K562 (cell line): Measurements from ENCODE around the gene CCND3. TPM values are rescaled to one million over a fixed set of nuclear protein-coding genes. Genes with fewer than 3 reads are reported as not detected.
A peak's percentile ranks its signal among the peaks of the same experiment; 100 is the strongest.

Source experiments
- GABPA ChIP-seq: fragments of 200-800 bp; sonication (Bioruptor generic); conservative IDR thresholded peaks from 2 replicates; pipeline ENCODE4 v1.6.1; 2016; ENCODE audit warnings: low read depth, missing genetic modification characterization, missing compliant biosample characterization
- HDAC2 ChIP-seq: fragments of 450-650 bp; IDR thresholded peaks from 2 replicates; pipeline ENCODE4 v1.6.1; 2016; ENCODE audit warnings: mild to moderate bottlenecking
- MXI1 ChIP-seq: IDR thresholded peaks from 2 replicates; pipeline ENCODE4 v1.6.1; 2011; ENCODE audit warnings: low read depth, mild to moderate bottlenecking, improper control_type of control experiment, low read length
- MYNN ChIP-seq, 2 experiments: sonication (generic); formaldehyde crosslinking in 1 of 2; IDR thresholded peaks; 2 replicates each; pipeline versions ENCODE4 v1.5.0 to v1.6.1; 2016 to 2020; ENCODE audit warnings: antibody characterized with exemption in 1 of 2, missing genetic modification reagents in 1 of 2
- PHB2 ChIP-seq: fragments of 450-650 bp; IDR thresholded peaks from 2 replicates; pipeline ENCODE4 v1.6.1; 2017; ENCODE audit warnings: low read depth
- PRMT5 ChIP-seq: sonication (generic); formaldehyde crosslinking; IDR thresholded peaks from 2 replicates; pipeline ENCODE4 v1.5.0; 2020; ENCODE audit warnings: missing genetic modification reagents
- RCOR1 ChIP-seq, 2 experiments: IDR thresholded peaks; 2 replicates each; pipeline ENCODE4 v1.6.1; 2012; ENCODE audit warnings: low read depth in 2 of 2, low read length in 2 of 2, borderline replicate concordance in 1 of 2, improper control_type of control experiment in 1 of 2
- SP1 ChIP-seq: sonication (generic); formaldehyde crosslinking; IDR thresholded peaks from 2 replicates; pipeline ENCODE4 v1.8.1; 2022; ENCODE audit warnings: mild to moderate bottlenecking, missing genetic modification reagents
- SUPT5H ChIP-seq: fragments of 450-650 bp; IDR thresholded peaks from 2 replicates; pipeline ENCODE4 v1.6.1; 2016
- TSC22D4 ChIP-seq: fragments of 450-650 bp; IDR thresholded peaks from 2 replicates; pipeline ENCODE4 v1.6.1; 2016; ENCODE audit warnings: missing genetic modification characterization, missing biosample characterization, control low read depth
- ZNF282 ChIP-seq: sonication (generic); formaldehyde crosslinking; IDR thresholded peaks from 2 replicates; pipeline ENCODE4 v1.8.1; 2023; ENCODE audit warnings: missing genetic modification reagents
- ZNF41 ChIP-seq: fragments of 250-450 bp; sonication (Bioruptor Pico); conservative IDR thresholded peaks from 2 replicates; pipeline ENCODE4 v1.4.0; 2020; ENCODE audit warnings: mild to moderate bottlenecking
- polyA plus RNA-seq, 8 experiments: library from polyadenylated mRNA; depleted of rRNA in 4 of 8; stranded (reverse) in 5 of 8; unstranded in 3 of 8; fragments of >200 nt; fragmentation: Nextera tagmentation in 2 of 8; fragmentation: Illumina TruSeq in 1 of 8; extraction: Ambion mirVana in 2 of 8; extraction: Trizol in 1 of 8; gene quantifications; 2 replicates each; pipeline versions ENCODE4 v1.2.1 to v1.2.3, GENCODE V29; 2011 to 2014; ENCODE audit warnings: inconsistent platforms in 1 of 8, missing spikeins in 1 of 8
- total RNA-seq, 7 experiments: library from RNA; depleted of rRNA in 6 of 7; stranded (reverse); fragments of >200 nt in 6 of 7; fragmentation: Illumina TruSeq in 2 of 7; extraction: Trizol in 2 of 7; gene quantifications; 2 replicates each; pipeline versions ENCODE4 v1.2.1 to v1.2.3, GENCODE V29; 2011 to 2021; ENCODE audit warnings: low replicate concordance in 1 of 7
- TF ChIP-seq, protein P1 (sequence below): sonication (generic); formaldehyde crosslinking; IDR thresholded peaks from 2 replicates; pipeline ENCODE4 v1.4.0; 2020; ENCODE audit warnings: mild to moderate bottlenecking, missing genetic modification reagents
- TF ChIP-seq, protein P2 (sequence below): sonication (generic); formaldehyde crosslinking; IDR thresholded peaks from 2 replicates; pipeline ENCODE4 v1.8.0; 2022; ENCODE audit warnings: missing genetic modification reagents, mild to moderate bottlenecking, borderline replicate concordance
- TF ChIP-seq, protein P3 (sequence below): fragments of 450-650 bp; IDR thresholded peaks from 2 replicates; pipeline ENCODE4 v1.6.1; 2016; ENCODE audit warnings: mild to moderate bottlenecking
- TF ChIP-seq, protein P4 (sequence below): fragments of 450-650 bp; IDR thresholded peaks from 2 replicates; pipeline ENCODE4 v1.6.1; 2017; ENCODE audit warnings: antibody characterized with exemption, mild to moderate bottlenecking

The CCND3 gene
- total and polyA plus RNA-seq, 9 of the 15 experiments (the other 6 are each of a cell fraction or from before 2014, with no cell fraction given) = 21.5 to 204 (median 97.4) TPM

DNA sequence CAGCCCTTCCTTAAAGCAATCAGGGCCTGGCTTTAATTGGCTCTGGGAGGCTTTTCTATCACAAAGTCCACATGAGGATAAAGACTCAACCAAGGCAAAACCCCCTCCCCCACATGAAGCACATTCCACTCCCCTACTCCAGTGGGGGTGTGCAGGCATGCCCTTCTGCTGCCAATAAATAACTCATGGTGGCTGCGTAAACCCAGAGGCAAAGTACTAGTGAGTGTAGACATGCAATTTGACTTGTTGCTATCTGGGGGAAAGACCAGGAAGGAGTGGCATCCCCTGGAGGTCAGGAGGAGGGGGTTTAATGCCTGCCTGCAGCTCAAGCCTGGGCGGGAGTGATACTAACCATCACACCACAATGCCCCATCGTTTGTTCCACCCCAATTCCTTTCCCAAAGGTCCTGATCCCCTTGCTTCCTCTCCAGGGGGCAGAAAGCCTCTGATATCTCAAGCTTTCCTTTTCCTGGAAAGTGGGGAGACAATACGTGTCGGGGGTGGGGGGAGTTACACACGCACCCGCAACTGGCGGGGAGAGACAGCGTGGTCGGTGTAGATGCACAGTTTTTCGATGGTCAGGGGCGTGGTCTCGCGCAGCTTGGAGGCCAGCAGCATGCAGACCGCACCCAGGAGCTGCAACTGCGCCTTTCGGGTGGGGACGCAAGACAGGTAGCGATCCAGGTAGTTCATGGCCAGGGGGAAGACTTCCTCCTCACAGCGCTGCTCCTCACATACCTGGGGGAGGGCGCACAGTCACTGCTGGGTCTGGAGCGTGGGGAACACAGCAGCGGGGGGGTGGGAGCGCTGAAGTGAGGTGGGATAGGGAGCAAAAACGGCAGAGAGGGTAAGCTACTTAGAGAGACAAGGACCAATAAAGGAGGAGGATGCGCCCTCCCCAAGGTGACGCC is 1.5 kb downstream of the CCND3 start (continued):
- TF ChIP-seq MYNN (IDR thresholded peaks at IDR 0.05) = no peak
- TF ChIP-seq MYNN (CRISPR knock-in tag; IDR thresholded peaks at IDR 0.05) = no peak
- no peak for TF ChIP-seq TSC22D4 (tag)
- peak; percentile 9; the same call in 1 of the 2 replicates for TF ChIP-seq SP1 (CRISPR knock-in tag)
- TF ChIP-seq PRMT5 (CRISPR knock-in tag) = no peak
- TF ChIP-seq ZNF41 = no peak
- peak; percentile 30; the same call in 1 of the 2 replicates for TF ChIP-seq HDAC2
- no peak for TF ChIP-seq RCOR1 (IDR thresholded peaks at IDR 0.05; ENCODE audit: borderline replicate concordance in 1 of 2, low read depth in 2 of 2, low read length in 2 of 2)
- TF ChIP-seq, protein P1, sequence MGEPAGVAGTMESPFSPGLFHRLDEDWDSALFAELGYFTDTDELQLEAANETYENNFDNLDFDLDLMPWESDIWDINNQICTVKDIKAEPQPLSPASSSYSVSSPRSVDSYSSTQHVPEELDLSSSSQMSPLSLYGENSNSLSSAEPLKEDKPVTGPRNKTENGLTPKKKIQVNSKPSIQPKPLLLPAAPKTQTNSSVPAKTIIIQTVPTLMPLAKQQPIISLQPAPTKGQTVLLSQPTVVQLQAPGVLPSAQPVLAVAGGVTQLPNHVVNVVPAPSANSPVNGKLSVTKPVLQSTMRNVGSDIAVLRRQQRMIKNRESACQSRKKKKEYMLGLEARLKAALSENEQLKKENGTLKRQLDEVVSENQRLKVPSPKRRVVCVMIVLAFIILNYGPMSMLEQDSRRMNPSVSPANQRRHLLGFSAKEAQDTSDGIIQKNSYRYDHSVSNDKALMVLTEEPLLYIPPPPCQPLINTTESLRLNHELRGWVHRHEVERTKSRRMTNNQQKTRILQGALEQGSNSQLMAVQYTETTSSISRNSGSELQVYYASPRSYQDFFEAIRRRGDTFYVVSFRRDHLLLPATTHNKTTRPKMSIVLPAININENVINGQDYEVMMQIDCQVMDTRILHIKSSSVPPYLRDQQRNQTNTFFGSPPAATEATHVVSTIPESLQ (CRISPR knock-in tag) = no peak; the same call in 1 of the 2 replicates
- TF ChIP-seq SUPT5H = peak; percentile 41; the same call in 1 of the 2 replicates
- TF ChIP-seq, protein P2, sequence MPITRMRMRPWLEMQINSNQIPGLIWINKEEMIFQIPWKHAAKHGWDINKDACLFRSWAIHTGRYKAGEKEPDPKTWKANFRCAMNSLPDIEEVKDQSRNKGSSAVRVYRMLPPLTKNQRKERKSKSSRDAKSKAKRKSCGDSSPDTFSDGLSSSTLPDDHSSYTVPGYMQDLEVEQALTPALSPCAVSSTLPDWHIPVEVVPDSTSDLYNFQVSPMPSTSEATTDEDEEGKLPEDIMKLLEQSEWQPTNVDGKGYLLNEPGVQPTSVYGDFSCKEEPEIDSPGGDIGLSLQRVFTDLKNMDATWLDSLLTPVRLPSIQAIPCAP (CRISPR knock-in tag) = no peak
- TF ChIP-seq PHB2 = 0 out of 2 replicates have a peak, but pooled peaks have one; percentile 17
- TF ChIP-seq, protein P3, sequence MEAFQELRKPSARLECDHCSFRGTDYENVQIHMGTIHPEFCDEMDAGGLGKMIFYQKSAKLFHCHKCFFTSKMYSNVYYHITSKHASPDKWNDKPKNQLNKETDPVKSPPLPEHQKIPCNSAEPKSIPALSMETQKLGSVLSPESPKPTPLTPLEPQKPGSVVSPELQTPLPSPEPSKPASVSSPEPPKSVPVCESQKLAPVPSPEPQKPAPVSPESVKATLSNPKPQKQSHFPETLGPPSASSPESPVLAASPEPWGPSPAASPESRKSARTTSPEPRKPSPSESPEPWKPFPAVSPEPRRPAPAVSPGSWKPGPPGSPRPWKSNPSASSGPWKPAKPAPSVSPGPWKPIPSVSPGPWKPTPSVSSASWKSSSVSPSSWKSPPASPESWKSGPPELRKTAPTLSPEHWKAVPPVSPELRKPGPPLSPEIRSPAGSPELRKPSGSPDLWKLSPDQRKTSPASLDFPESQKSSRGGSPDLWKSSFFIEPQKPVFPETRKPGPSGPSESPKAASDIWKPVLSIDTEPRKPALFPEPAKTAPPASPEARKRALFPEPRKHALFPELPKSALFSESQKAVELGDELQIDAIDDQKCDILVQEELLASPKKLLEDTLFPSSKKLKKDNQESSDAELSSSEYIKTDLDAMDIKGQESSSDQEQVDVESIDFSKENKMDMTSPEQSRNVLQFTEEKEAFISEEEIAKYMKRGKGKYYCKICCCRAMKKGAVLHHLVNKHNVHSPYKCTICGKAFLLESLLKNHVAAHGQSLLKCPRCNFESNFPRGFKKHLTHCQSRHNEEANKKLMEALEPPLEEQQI = no peak
- no peak; the same call in 1 of the 2 replicates for TF ChIP-seq ZNF282
- TF ChIP-seq, protein P4, sequence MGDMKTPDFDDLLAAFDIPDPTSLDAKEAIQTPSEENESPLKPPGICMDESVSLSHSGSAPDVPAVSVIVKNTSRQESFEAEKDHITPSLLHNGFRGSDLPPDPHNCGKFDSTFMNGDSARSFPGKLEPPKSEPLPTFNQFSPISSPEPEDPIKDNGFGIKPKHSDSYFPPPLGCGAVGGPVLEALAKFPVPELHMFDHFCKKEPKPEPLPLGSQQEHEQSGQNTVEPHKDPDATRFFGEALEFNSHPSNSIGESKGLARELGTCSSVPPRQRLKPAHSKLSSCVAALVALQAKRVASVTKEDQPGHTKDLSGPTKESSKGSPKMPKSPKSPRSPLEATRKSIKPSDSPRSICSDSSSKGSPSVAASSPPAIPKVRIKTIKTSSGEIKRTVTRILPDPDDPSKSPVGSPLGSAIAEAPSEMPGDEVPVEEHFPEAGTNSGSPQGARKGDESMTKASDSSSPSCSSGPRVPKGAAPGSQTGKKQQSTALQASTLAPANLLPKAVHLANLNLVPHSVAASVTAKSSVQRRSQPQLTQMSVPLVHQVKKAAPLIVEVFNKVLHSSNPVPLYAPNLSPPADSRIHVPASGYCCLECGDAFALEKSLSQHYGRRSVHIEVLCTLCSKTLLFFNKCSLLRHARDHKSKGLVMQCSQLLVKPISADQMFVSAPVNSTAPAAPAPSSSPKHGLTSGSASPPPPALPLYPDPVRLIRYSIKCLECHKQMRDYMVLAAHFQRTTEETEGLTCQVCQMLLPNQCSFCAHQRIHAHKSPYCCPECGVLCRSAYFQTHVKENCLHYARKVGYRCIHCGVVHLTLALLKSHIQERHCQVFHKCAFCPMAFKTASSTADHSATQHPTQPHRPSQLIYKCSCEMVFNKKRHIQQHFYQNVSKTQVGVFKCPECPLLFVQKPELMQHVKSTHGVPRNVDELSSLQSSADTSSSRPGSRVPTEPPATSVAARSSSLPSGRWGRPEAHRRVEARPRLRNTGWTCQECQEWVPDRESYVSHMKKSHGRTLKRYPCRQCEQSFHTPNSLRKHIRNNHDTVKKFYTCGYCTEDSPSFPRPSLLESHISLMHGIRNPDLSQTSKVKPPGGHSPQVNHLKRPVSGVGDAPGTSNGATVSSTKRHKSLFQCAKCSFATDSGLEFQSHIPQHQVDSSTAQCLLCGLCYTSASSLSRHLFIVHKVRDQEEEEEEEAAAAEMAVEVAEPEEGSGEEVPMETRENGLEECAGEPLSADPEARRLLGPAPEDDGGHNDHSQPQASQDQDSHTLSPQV = no peak
- TF ChIP-seq MXI1 = peak; percentile 80
- no peak for TF ChIP-seq GABPA (tag)
